ENCODE data around the gene KCNG2. TPM values are rescaled to one million over a fixed set of nuclear protein-coding genes. Genes with fewer than 3 reads are reported as not detected.

Gene KCNG2
- total and polyA plus RNA-seq, 5 experiments from 2014 or later = not detected

- POLR2A ChIA-PET = no interaction called here
- Mint-ChIP-seq H3K27ac (no peak overlapping the region), H3K27me3 (peaks cover 0 to 14% (median 2%) of the 10 kb centered on the region in 5 donors), H3K4me3 (no peak overlapping the region), H3K4me1 (peaks cover 5 to 13% (median 10%) of the 10 kb centered on the region in 4 donors), H3K36me3 (no peaks in the 10 kb centered on the region), H3K9me3 (no peaks in the 10 kb centered on the region)
- ATAC-seq (no peak), DNase-seq (no peak)
Observed at GRCh38 chr18:79809482-79810192, 11.9 kb downstream of the KCNG2 start.

- POLR2A ChIA-PET = no interaction called here
- Mint-ChIP-seq H3K27me3 (peaks cover 0 to 14% (median 2%) of the 10 kb centered on the region in 5 donors), H3K27ac (no peak overlapping the region), H3K9me3 (no peaks in the 10 kb centered on the region), H3K4me1 (no peaks in the 10 kb centered on the region), H3K36me3 (no peaks in the 10 kb centered on the region), H3K4me3 (no peak overlapping the region)
- ATAC-seq (no peak), DNase-seq (no peak)
Observed at GRCh38 chr18:79812052-79812451, 14.3 kb downstream of the KCNG2 start.

- H3K4me3 Mint-ChIP-seq = no peak overlapping the region
- DNase-seq (no peak), ATAC-seq (no peak)
- H3K36me3 Mint-ChIP-seq = no peaks in the 10 kb centered on the region
- POLR2A ChIA-PET = no interaction called here
- H3K4me1 Mint-ChIP-seq = peaks cover 0 to 2% (median 0%) of the 10 kb centered on the region in 4 donors
- no peaks in the 10 kb centered on the region for H3K9me3 Mint-ChIP-seq
- H3K27ac Mint-ChIP-seq = no peak overlapping the region
- peaks cover 1 to 14% (median 7%) of the 10 kb centered on the region in 5 donors for H3K27me3 Mint-ChIP-seq
Observed at GRCh38 chr18:79814373-79814772, 16.6 kb downstream of the KCNG2 start.

- Mint-ChIP-seq H3K4me3 (no peak overlapping the region), H3K4me1 (peaks cover 6 to 11% (median 9%) of the 10 kb centered on the region in 4 donors), H3K27me3 (peaks cover 3 to 14% (median 11%) of the 10 kb centered on the region in 5 donors), H3K9me3 (no peaks in the 10 kb centered on the region), H3K36me3 (no peaks in the 10 kb centered on the region), H3K27ac (no peak overlapping the region)
- DNase-seq (no peak), ATAC-seq (no peak)
- POLR2A ChIA-PET = no interaction called here
Observed at GRCh38 chr18:79815657-79816056, 17.9 kb downstream of the KCNG2 start.

GRCh38 chr18:79816092-79816491 is 18.4 kb downstream of the KCNG2 start:
- no peak for ATAC-seq
- Mint-ChIP-seq H3K27me3 (peaks cover 3 to 11% (median 9%) of the 10 kb centered on the region in 5 donors), H3K4me3 (no peak overlapping the region), H3K4me1 (peaks cover 8 to 11% (median 9%) of the 10 kb centered on the region in 4 donors), H3K27ac (no peak overlapping the region), H3K9me3 (no peaks in the 10 kb centered on the region), H3K36me3 (no peaks in the 10 kb centered on the region)
- POLR2A ChIA-PET = no interaction called here
- DNase-seq = no peak

- Mint-ChIP-seq H3K9me3 (no peaks in the 10 kb centered on the region), H3K27ac (peak overlapping the region in 1 of 10 donors; percentile 1), H3K27me3 (peaks cover 1 to 10% (median 4%) of the 10 kb centered on the region in 5 donors), H3K36me3 (no peaks in the 10 kb centered on the region), H3K4me3 (no peak overlapping the region), H3K4me1 (peaks cover 8 to 11% (median 9%) of the 10 kb centered on the region in 4 donors)
- DNase-seq (no peak), ATAC-seq (no peak)
- POLR2A ChIA-PET = no interaction called here
Observed at GRCh38 chr18:79816981-79817606, 19.4 kb downstream of the KCNG2 start.

- Mint-ChIP-seq H3K4me3 (no peak overlapping the region), H3K27ac (no peak overlapping the region), H3K36me3 (no peaks in the 10 kb centered on the region), H3K27me3 (peaks cover 3 to 10% (median 4%) of the 10 kb centered on the region in 5 donors), H3K9me3 (no peaks in the 10 kb centered on the region), H3K4me1 (peaks cover 8 to 11% (median 9%) of the 10 kb centered on the region in 4 donors)
- DNase-seq = no peak
- ATAC-seq = no peak
- POLR2A ChIA-PET = no interaction called here
Observed at GRCh38 chr18:79817607-79817998, 19.9 kb downstream of the KCNG2 start.

GRCh38 chr18:79818036-79818435 is 20.3 kb downstream of the KCNG2 start:
- peaks cover 3 to 10% (median 5%) of the 10 kb centered on the region in 5 donors for H3K27me3 Mint-ChIP-seq
- no peaks in the 10 kb centered on the region for H3K9me3 Mint-ChIP-seq
- no peak for ATAC-seq
- no peaks in the 10 kb centered on the region for H3K36me3 Mint-ChIP-seq
- POLR2A ChIA-PET = no interaction called here
- no peak overlapping the region for H3K4me3 Mint-ChIP-seq
- peaks cover 8 to 11% (median 9%) of the 10 kb centered on the region in 4 donors for H3K4me1 Mint-ChIP-seq
- no peak overlapping the region for H3K27ac Mint-ChIP-seq
- no peak for DNase-seq

- H3K4me3 Mint-ChIP-seq = no peak overlapping the region
- no peak overlapping the region for H3K27ac Mint-ChIP-seq
- POLR2A ChIA-PET = no interaction called here
- peaks cover 8 to 11% (median 9%) of the 10 kb centered on the region in 4 donors for H3K4me1 Mint-ChIP-seq
- H3K9me3 Mint-ChIP-seq = no peaks in the 10 kb centered on the region
- no peaks in the 10 kb centered on the region for H3K36me3 Mint-ChIP-seq
- DNase-seq = no peak
- peaks cover 3 to 13% (median 5%) of the 10 kb centered on the region in 5 donors for H3K27me3 Mint-ChIP-seq
- no peak for ATAC-seq
Observed at GRCh38 chr18:79818631-79819030, 20.9 kb downstream of the KCNG2 start.

GRCh38 chr18:79819064-79819967 is 21.6 kb downstream of the KCNG2 start:
- POLR2A ChIA-PET = no interaction called here
- H3K9me3 Mint-ChIP-seq = no peaks in the 10 kb centered on the region
- H3K36me3 Mint-ChIP-seq = no peaks in the 10 kb centered on the region
- no peak for DNase-seq
- H3K27ac Mint-ChIP-seq = peak overlapping the region in 3 of 10 donors; percentile 4 to 85 (median 11)
- peaks cover 3 to 13% (median 5%) of the 10 kb centered on the region in 5 donors for H3K27me3 Mint-ChIP-seq
- peaks cover 8 to 11% (median 9%) of the 10 kb centered on the region in 4 donors for H3K4me1 Mint-ChIP-seq
- peak overlapping the region in 4 of 10 donors; percentile 22 to 74 (median 31) for H3K4me3 Mint-ChIP-seq
- no peak for ATAC-seq

GRCh38 chr18:79819968-79820351 is 22.2 kb downstream of the KCNG2 start:
- DNase-seq (peak in 1 of 10 donors; percentile 17), ATAC-seq (peak in 1 of 2 donors; percentile 36)
- Mint-ChIP-seq H3K27me3 (peaks cover 3 to 13% (median 5%) of the 10 kb centered on the region in 5 donors), H3K36me3 (no peaks in the 10 kb centered on the region), H3K4me1 (peaks cover 8 to 13% (median 9%) of the 10 kb centered on the region in 4 donors), H3K9me3 (no peaks in the 10 kb centered on the region), H3K4me3 (peak overlapping the region in 6 of 10 donors; percentile 6 to 74 (median 31)), H3K27ac (peak overlapping the region in 4 of 10 donors; percentile 11 to 85 (median 33))
- POLR2A ChIA-PET = interaction anchor here (0.6 kb wide), 1 partner anchor 296 kb away, joined by 3 read pairs; no protein-coding TSS in a partner anchor

- H3K36me3 Mint-ChIP-seq = no peaks in the 10 kb centered on the region
- POLR2A ChIA-PET = no interaction called here
- peaks cover 8 to 18% (median 9%) of the 10 kb centered on the region in 4 donors for H3K4me1 Mint-ChIP-seq
- H3K4me3 Mint-ChIP-seq = no peak overlapping the region
- H3K9me3 Mint-ChIP-seq = no peaks in the 10 kb centered on the region
- peaks cover 3 to 14% (median 7%) of the 10 kb centered on the region in 5 donors for H3K27me3 Mint-ChIP-seq
- H3K27ac Mint-ChIP-seq = no peak overlapping the region
- ATAC-seq = no peak
- DNase-seq = no peak
Observed at GRCh38 chr18:79823120-79823519, 25.4 kb downstream of the KCNG2 start.
